DOHH2 (cell line): ENCODE data around the gene SEMA6C.
"Not testable (repeated sequence)": the region's sequence is repeated elsewhere in the genome, so short reads cannot be mapped to it uniquely, and the experiment has no call there.

Experiments
- H3F3A ChIP-seq: fragments of 200-600 bp; sonication (generic), shearing (Covaris generic); 2 replicates; pipeline ENCODE4 v1.6.0; 2016; ENCODE audit warnings: antibody characterized with exemption, mild to moderate bottlenecking; ENCODE audit not compliant: control insufficient read depth, insufficient read depth
- H3K27ac ChIP-seq: fragments of 200-600 bp; sonication (generic); 2 replicates; pipeline ENCODE4 v1.5.1; 2014; ENCODE audit warnings: low read depth, mild to moderate bottlenecking, low read length, moderate library complexity
- H3K27me3 ChIP-seq: fragments of 200-600 bp; sonication (generic); 2 replicates; pipeline ENCODE4 v1.6.1; 2014; ENCODE audit warnings: mild to moderate bottlenecking, low read length, mixed read lengths; ENCODE audit not compliant: control insufficient read depth
- H3K36me3 ChIP-seq: fragments of 200-600 bp; sonication (generic); 2 replicates; pipeline ENCODE4 v1.6.1; 2014; ENCODE audit warnings: mild to moderate bottlenecking, low read length, moderate library complexity, mixed read lengths; ENCODE audit not compliant: control insufficient read depth
- H3K4me1 ChIP-seq: fragments of 200-600 bp; sonication (generic); 2 replicates; pipeline ENCODE4 v1.6.1; 2014; ENCODE audit warnings: mild to moderate bottlenecking, low read length, mixed read lengths; ENCODE audit not compliant: control insufficient read depth
- H3K4me2 ChIP-seq: fragments of 200-600 bp; sonication (generic); 2 replicates; pipeline ENCODE4 v1.6.0; 2014; ENCODE audit warnings: mild to moderate bottlenecking, low read length, moderate library complexity
- H3K4me3 ChIP-seq: fragments of 200-600 bp; sonication (generic); 2 replicates; pipeline ENCODE4 v1.5.1; 2014; ENCODE audit warnings: mild to moderate bottlenecking, low read length, mixed read lengths
- H3K79me2 ChIP-seq: fragments of 200-600 bp; sonication (generic); 2 replicates; pipeline ENCODE4 v1.6.1; 2014; ENCODE audit warnings: mild to moderate bottlenecking, low read length, mixed read lengths; ENCODE audit not compliant: control insufficient read depth
- H3K9me2 ChIP-seq: fragments of 200-600 bp; sonication (generic); replicated peaks from 2 replicates; pipeline ENCODE4 v1.6.1; 2014; ENCODE audit warnings: mild to moderate bottlenecking, low read length, mixed read lengths; ENCODE audit not compliant: control insufficient read depth
- H3K9me3 ChIP-seq: fragments of 200-600 bp; sonication (generic); 2 replicates; pipeline ENCODE4 v1.6.1; 2014; ENCODE audit warnings: antibody characterized with exemption, low read length, mixed read lengths; ENCODE audit not compliant: control insufficient read depth, insufficient read depth
- H4K20me1 ChIP-seq: fragments of 200-600 bp; sonication (generic); 2 replicates; pipeline ENCODE4 v1.6.0; 2014; ENCODE audit warnings: low read depth, mild to moderate bottlenecking, antibody characterized with exemption, low read length, moderate library complexity; ENCODE audit not compliant: control insufficient read depth, insufficient read depth
- EZH2phosphoT487 ChIP-seq: fragments of 200-600 bp; sonication (generic); IDR thresholded peaks from 2 replicates; pipeline ENCODE4 v1.6.1; 2017; ENCODE audit warnings: borderline replicate concordance, mild to moderate bottlenecking, antibody characterized with exemption, low read length, moderate library complexity, mixed read lengths
- TF ChIP-seq, protein P1 (sequence below): fragments of 200-600 bp; sonication (generic); IDR thresholded peaks from one replicate; pipeline ENCODE4 v1.5.1; 2014; ENCODE audit warnings: antibody characterized with exemption, mild to moderate bottlenecking, low read depth, low read length; ENCODE audit not compliant: poor library complexity, severe bottlenecking

SEMA6C gene, protein sequence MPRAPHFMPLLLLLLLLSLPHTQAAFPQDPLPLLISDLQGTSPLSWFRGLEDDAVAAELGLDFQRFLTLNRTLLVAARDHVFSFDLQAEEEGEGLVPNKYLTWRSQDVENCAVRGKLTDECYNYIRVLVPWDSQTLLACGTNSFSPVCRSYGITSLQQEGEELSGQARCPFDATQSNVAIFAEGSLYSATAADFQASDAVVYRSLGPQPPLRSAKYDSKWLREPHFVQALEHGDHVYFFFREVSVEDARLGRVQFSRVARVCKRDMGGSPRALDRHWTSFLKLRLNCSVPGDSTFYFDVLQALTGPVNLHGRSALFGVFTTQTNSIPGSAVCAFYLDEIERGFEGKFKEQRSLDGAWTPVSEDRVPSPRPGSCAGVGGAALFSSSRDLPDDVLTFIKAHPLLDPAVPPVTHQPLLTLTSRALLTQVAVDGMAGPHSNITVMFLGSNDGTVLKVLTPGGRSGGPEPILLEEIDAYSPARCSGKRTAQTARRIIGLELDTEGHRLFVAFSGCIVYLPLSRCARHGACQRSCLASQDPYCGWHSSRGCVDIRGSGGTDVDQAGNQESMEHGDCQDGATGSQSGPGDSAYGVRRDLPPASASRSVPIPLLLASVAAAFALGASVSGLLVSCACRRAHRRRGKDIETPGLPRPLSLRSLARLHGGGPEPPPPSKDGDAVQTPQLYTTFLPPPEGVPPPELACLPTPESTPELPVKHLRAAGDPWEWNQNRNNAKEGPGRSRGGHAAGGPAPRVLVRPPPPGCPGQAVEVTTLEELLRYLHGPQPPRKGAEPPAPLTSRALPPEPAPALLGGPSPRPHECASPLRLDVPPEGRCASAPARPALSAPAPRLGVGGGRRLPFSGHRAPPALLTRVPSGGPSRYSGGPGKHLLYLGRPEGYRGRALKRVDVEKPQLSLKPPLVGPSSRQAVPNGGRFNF

DNA sequence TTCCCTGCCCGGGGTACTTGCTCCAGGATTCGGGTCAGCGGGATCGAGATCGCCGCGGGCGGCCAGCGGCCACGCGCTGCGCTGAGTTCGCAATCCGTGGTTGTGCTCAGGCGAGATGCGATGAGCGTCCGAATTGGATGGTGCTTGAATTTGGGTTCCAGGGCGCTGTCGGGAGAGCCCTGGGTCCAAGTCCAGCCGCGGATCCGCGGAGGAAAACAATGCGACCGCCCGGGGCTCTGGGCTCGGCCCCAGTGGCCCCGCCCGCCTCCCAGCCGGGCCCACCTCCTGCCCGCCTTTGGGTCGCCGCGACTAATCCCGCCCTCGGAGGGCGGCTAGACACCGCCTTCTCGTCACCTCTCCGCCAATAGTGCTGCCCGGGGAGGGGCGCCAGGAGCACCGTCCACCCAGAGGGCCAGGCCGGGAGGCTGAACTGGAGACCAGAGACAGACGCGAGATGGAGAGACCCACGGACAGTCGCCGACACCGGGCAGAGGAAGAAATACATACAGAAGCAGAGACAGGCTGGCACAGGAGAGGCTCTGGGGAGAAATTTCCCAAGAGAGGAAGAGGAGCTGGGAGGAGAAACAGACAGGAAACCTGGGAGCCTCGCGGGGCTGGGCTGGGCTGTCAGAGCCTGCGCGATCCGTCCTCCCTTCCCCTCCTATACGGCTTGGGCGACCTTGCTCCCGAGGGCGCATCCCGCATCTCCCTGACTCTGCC is at the start of gene SEMA6C:
Gene SEMA6C, minus strand, starts transcription at position 220 of the 720 bp plus-strand sequence. CDS start 4,010 bp downstream, outside the sequence.
- H3F3A ChIP-seq, result 0 out of 2 replicates have a peak, but pooled peaks cover 2% of the 10 kb centered on the region
- TF ChIP-seq, protein P1, sequence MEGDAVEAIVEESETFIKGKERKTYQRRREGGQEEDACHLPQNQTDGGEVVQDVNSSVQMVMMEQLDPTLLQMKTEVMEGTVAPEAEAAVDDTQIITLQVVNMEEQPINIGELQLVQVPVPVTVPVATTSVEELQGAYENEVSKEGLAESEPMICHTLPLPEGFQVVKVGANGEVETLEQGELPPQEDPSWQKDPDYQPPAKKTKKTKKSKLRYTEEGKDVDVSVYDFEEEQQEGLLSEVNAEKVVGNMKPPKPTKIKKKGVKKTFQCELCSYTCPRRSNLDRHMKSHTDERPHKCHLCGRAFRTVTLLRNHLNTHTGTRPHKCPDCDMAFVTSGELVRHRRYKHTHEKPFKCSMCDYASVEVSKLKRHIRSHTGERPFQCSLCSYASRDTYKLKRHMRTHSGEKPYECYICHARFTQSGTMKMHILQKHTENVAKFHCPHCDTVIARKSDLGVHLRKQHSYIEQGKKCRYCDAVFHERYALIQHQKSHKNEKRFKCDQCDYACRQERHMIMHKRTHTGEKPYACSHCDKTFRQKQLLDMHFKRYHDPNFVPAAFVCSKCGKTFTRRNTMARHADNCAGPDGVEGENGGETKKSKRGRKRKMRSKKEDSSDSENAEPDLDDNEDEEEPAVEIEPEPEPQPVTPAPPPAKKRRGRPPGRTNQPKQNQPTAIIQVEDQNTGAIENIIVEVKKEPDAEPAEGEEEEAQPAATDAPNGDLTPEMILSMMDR, result no peak
- TF ChIP-seq EZH2phosphoT487, result no peak
- H3K27me3 ChIP-seq, result no peaks in the 10 kb centered on the region
- no peaks in the 10 kb centered on the region for H3K36me3 ChIP-seq
- H3K79me2 ChIP-seq, result no peaks in the 10 kb centered on the region
- no peaks in the 10 kb centered on the region for H3K9me2 ChIP-seq
- peaks cover 57% of the 10 kb centered on the region for H3K4me1 ChIP-seq
- no peaks in the 10 kb centered on the region for H3K9me3 ChIP-seq
- peak within 1 kb of the TSS; percentile 91 for H3K4me2 ChIP-seq
- no peak within 1 kb of the TSS for H3K27ac ChIP-seq
- peak within 1 kb of the TSS; percentile 73 for H3K4me3 ChIP-seq
- H4K20me1 ChIP-seq, result no peaks in the 10 kb centered on the region

DNA sequence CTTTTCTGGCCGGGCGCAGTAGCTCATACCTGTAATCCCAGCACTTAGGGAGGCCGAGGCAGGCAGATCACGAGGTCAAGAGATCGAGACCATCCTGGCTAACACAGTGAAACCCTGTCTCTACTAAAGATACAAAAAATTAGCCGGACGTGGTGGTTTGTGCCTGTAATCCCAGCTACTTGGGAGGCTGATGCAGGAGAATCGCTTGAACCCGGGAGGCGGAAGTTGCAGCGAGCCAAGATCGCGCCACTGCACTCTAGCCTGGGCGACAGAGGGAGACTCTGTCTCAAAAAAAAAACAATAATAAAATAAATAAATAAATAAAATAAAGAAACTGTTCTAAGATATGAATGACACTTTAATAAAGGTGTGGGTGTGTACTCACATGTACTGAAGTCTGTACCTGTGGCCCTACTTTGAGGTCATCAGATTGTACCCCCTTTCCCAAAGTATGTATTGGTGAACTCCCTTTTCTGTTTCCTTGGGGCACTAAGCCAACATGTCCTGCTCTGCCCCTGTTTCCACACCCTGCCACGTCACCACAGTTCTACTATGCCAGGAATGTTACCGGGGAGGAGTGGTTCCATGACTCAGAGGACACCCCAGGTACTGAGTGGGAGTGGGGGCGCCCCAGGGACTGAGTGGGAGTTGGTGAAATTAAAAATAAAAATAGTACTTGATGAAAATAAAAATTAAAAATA is 48.6 kb upstream of the SEMA6C start:
- not testable (repeated sequence) for H3K4me2 ChIP-seq, H3K9me3 ChIP-seq, H3K9me2 ChIP-seq, H4K20me1 ChIP-seq, H3K4me3 ChIP-seq, H3K27ac ChIP-seq, H3K27me3 ChIP-seq
- H3K36me3 ChIP-seq, result peaks cover 11% of the 10 kb centered on the region
- H3F3A ChIP-seq, result peaks cover 13% of the 10 kb centered on the region
- peaks cover 25% of the 10 kb centered on the region for H3K4me1 ChIP-seq
- H3K79me2 ChIP-seq, result peaks cover 24% of the 10 kb centered on the region

DNA sequence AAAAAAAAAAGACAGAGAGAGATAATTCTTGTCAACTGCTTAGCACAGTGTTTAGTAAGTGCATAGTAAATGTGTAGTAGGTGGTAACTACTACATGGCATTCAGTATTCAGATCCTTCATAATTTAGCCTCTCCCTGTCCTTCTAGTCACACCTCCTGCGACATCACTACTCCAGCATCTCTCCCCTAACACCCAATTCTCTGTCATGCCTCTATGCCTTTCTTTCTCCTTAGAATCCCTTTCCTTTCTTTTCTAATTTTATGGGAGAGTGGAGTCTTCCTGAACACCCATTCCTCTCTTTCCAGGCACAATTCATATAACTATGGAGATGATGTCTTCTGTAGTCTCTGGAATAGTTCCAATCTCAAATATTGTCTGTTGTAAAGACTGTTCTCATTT is 47.4 kb upstream of the SEMA6C start:
- H3K36me3 ChIP-seq, result peaks cover 7% of the 10 kb centered on the region
- H3K27me3 ChIP-seq, result no peaks in the 10 kb centered on the region
- H3K4me2 ChIP-seq, result no peak overlapping the region
- no peaks in the 10 kb centered on the region for H3K9me3 ChIP-seq
- no peak overlapping the region for H3K4me3 ChIP-seq
- no peak for TF ChIP-seq EZH2phosphoT487
- TF ChIP-seq, protein P1, result no peak
- H3F3A ChIP-seq, result peaks cover 13% of the 10 kb centered on the region
- H3K9me2 ChIP-seq, result no peaks in the 10 kb centered on the region
- peaks cover 23% of the 10 kb centered on the region for H3K79me2 ChIP-seq
- peaks cover 27% of the 10 kb centered on the region for H3K4me1 ChIP-seq
- H3K27ac ChIP-seq, result no peak overlapping the region
- H4K20me1 ChIP-seq, result no peaks in the 10 kb centered on the region
